GM20431 (cell line): Measurements from ENCODE around the gene OR5K4.
"Not testable (repeated sequence)": the region's sequence is repeated elsewhere in the genome, so short reads cannot be mapped to it uniquely, and the experiment has no call there.

Experiments
- in situ Hi-C: fragments of 300-500 bp; cut with MseI, MboI; formaldehyde crosslinking; loops from one replicate; pipeline ENCODE4 v1.15.0; 2020; ENCODE audit warnings: low sequenced_read_pairs; ENCODE audit not compliant: unreplicated experiment

Gene OR5K4

GRCh38 chr3:98361289-98361688, 7.6 kb downstream of the OR5K4 start:
- in situ Hi-C loops = no loop called here

- in situ Hi-C loops = no loop called here
Measured at GRCh38 chr3:98367464-98368246, 14.0 kb downstream of the OR5K4 start.

GRCh38 chr3:98371186-98371585, 17.5 kb downstream of the OR5K4 start:
- in situ Hi-C loops = no loop called here

- in situ Hi-C loops = no loop called here
Measured at GRCh38 chr3:98371853-98372252, 18.2 kb downstream of the OR5K4 start.

GRCh38 chr3:98372445-98372844, 18.8 kb downstream of the OR5K4 start:
- in situ Hi-C loops = no loop called here

- in situ Hi-C loops = no loop called here
Measured at GRCh38 chr3:98376631-98377030, 23.0 kb downstream of the OR5K4 start.

- in situ Hi-C loops = no loop called here
Measured at GRCh38 chr3:98388147-98388546, 34.5 kb downstream of the OR5K4 start.

GRCh38 chr3:98390366-98390765, 36.7 kb downstream of the OR5K4 start, which contains the start of gene OR5K3:
TSS of gene OR5K3 (plus strand) at chr3:98390666. CDS start at chr3:98390666, 0 bp downstream.
- in situ Hi-C loops = no loop called here

- in situ Hi-C loops = no loop called here
Measured at GRCh38 chr3:98395101-98395500, 41.4 kb downstream of the OR5K4 start.

GRCh38 chr3:98396482-98396881, 42.8 kb downstream of the OR5K4 start:
- in situ Hi-C loops = not testable (repeated sequence)

- in situ Hi-C loops = no loop called here
Measured at GRCh38 chr3:98398513-98398912, 44.9 kb downstream of the OR5K4 start.

GRCh38 chr3:98402507-98402906, 48.9 kb downstream of the OR5K4 start:
- in situ Hi-C loops = no loop called here

GRCh38 chr3:98404010-98404409, 50.4 kb downstream of the OR5K4 start:
- in situ Hi-C loops = no loop called here
